Caki2 (cell line): ENCODE data around the gene NT5C1B. TPM values are rescaled to one million over a fixed set of nuclear protein-coding genes. Genes with fewer than 3 reads are reported as not detected.

Experiments
- DNase-seq: peaks from one replicate; pipeline ENCODE4 v3.0.0-alpha.2; 2015; ENCODE audit warnings: low read depth
- in situ Hi-C: cut with HindIII; loops from 2 replicates; pipeline ENCODE4 v1.10.0; 2016; ENCODE audit warnings: low sequenced_read_pairs, low pct_unique_long_range_greater_than_20kb, mixed read lengths
- total RNA-seq: library from RNA; depleted of rRNA; stranded (reverse); fragments of >200 nt; shearing (Covaris generic); gene quantifications from 2 replicates; pipeline ENCODE4 v1.2.3, GENCODE V29; 2014; ENCODE audit warnings: low replicate concordance

Gene NT5C1B
- total RNA-seq, 1 experiment from 2014 or later = not detected

DNA sequence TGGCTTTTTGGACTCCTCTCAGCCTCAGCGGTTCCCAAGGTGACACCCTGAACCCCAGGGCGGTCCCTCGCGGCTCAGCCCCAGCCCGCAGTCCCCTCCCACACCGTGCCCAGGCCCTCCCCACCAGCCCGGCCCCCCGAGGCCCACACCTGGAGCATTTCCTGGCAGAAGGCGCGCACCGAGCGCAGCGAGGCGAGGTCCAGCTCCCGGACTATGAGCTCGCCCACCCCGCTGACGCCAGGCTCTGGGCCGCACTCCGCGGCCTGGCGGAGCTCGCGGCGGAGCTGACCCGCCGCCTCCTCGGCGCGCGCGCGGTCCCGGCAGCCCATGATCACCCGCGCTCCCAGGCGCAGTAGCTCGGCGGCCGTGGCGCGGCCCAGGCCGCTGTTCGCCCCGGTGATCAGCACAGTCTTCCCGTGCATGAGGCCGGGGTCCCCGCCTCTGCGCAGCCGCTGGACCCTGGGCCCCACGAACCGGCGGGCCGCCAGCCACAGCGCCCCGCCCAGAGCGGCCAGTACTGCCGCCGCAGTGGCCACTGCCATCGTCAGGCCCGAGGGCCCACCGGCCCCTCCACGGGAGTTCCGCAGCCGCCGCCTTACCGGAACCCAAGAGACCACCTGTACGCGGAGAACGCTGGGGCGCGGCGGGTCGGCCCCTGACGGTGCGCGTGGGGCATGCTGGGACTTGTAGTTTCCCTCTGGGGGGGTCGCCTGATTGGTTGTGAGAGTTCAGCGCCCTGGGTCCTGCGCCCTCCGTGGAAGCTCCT lies 29.2 kb downstream of the NT5C1B start, which contains the start of gene RDH14:
TSS of gene RDH14 (minus strand) at position 623 of the 766 bp plus-strand sequence. CDS start at position 542, 81 bp downstream.
- peak; percentile 92 for DNase-seq
- in situ Hi-C loops = no loop called here

DNA sequence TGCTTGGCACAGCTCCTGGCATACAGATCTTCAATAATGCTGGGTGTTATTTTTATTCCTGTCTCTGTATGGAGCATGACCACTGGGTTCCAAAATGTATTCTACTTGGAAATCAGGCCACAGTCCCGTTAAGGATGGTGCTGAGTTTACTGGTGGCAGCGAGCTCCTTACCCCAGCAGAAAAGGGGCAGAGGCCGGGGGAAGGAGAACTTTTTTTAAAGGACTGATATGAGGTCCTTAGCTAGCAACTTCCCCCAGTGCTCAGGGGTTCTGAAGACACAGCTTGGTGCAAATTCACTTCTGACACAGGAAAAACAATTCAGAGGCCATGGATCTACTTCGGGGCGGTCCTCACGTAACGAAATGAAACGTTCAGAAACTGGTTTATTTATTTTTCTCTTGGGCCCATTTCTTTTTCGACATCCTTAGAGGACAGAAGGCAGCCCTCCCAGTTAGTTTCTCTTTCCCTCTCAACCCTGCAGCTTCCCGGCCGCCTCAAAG lies 29.8 kb downstream of the NT5C1B start:
- in situ Hi-C loops = no loop called here
- DNase-seq = no peak

DNA sequence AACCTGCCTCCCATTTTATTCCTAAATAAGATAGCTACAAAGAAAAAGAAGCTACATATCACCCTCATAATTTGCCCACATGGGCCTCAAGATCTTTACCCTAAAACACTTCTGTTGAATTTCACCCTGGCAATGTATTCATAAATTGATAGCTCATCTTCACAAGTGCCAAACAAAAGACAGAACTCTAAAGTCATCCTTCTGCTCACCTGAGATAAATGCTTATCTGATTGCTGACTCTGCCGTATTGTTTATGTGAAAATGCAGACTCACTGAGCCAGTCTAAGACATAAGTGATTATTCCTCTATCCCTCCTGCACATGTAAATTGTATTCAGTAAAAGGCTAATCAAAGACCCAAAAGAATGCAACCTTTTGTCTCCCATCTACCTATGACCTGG lies 30.9 kb downstream of the NT5C1B start:
- in situ Hi-C loops = no loop called here
- no peak for DNase-seq

DNA sequence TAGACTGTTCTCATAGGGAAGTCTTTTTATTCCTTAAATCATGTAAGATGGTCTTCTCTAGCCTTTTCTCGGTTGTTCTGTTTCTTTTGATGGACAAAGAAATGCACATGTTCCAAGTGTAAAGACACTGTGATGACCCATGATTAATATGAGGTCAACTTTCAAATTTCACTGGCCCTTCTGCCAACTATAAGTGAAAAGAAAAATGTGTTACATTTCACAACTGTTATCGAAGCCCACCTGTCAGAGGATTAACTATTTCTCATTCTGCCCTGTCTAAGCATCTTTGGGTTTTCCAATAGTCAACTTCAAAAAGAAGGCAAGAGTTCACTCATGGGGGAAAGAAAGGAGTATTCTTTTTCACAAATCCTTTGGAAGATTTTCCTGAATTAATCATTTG lies 32.2 kb downstream of the NT5C1B start:
- in situ Hi-C loops = no loop called here
- no peak for DNase-seq

DNA sequence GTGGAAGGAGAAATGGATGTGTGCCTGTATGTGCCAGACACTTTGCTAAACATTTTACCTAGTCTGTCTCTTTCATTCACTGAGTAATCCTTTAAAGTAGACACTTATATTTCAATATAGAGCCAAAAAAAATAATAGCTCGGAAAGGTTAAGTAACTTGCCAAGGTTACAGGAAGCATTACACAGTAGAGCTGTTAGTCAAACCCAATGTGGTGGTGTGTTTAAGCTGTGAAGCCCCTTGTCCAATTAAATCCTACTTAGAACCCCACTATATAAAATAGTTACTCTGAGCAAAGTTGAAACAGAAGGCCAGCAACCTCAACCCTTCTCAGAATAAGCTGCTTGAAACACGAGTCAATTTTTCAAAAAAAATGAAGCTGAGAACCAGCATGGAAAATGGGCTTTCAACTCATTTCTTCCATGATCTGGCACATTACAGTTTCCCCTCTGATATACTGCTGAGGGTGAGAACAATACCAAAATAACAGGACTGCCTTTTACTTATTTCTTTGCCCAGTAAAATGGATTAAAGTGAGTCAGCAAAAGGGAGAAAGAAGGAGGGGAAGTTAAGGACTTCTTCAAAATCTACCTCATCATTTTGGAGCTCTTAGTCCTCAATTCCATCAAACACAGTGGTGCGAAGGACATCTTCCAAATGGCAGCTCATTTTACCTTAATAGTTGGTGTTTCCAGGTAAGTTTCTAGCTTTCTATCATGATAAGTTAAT lies 36.9 kb downstream of the NT5C1B start:
- in situ Hi-C loops = no loop called here
- DNase-seq = no peak

DNA sequence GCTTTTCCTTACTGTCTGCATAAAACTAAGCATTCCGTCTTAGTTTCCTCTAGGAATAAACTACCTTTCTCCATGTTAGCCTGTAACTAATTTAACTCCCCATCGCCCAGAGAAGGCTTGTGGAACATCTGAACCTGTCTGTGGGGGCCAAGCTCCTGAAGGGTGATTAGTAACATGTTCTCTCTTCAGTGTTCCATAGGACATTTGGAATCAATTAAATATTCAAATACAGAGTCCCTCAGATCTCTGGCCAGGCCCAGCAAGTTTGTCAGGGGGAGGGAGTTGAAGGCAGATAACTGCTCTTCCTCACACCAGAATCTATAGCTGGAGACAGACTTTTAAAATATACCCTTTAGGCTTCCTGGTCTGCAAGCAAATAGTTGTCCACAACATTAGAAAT lies 37.7 kb downstream of the NT5C1B start:
- DNase-seq = no peak
- in situ Hi-C loops = no loop called here

DNA sequence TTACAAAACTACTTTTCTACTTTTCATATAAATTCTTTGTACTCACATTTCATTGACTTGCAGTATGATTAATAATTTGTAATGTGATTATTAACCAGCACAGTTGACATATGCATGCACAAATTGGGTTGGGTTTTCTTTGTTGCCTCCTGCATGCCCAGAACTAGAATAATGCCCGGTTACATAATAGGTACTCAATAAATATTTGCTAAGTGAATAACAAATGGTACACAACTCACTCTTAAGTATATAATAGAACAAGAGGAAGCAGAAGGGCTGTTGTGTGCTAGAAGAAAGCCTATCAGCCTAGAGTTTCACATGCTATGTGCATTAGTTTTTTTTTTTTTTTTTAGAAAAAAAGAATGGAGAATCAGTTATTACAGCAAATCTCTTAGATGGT lies 38.2 kb downstream of the NT5C1B start:
- in situ Hi-C loops = no loop called here
- DNase-seq = no peak

DNA sequence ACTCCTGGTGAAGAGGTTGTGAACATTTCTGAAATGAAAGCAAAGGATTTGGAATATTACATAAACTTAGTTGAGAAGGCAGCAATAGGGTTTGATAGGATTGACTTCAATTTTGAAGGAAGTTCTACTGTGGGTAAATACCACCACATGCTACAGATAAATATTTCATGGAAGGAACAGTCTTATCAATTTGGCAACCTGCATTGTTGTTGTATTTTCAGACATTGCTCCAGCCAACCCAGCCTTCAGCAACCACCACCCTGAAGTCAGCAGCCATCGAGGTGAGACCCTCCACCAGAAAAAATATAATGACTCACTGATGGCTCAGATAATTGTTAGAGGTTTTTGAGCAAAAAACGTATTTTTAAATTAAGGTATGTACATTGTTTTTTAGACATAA lies 38.9 kb downstream of the NT5C1B start:
- no peak for DNase-seq
- in situ Hi-C loops = no loop called here

DNA sequence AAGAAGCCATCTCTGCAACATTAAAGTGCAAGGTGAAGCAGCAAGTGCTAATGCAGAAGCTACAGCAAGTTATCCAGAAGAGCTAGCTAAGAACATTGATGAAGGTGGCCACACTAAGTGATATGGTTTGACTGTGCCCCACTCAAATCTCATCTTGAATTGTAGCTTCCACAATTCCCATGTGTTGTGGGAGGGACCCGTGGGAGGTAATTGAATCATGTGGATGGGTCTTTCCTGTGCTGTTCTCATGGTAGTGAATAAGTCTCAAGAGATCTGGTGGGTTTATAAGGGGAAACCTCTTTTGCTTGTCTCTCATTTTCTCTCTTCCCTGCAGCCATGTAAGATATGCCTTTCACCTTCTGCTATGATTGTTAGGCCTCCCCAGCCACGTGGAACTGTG lies 40.3 kb downstream of the NT5C1B start:
- no peak for DNase-seq
- in situ Hi-C loops = loop anchor here (25.0 kb wide), 1 partner anchor 1338 kb away; no protein-coding TSS in a partner anchor

DNA sequence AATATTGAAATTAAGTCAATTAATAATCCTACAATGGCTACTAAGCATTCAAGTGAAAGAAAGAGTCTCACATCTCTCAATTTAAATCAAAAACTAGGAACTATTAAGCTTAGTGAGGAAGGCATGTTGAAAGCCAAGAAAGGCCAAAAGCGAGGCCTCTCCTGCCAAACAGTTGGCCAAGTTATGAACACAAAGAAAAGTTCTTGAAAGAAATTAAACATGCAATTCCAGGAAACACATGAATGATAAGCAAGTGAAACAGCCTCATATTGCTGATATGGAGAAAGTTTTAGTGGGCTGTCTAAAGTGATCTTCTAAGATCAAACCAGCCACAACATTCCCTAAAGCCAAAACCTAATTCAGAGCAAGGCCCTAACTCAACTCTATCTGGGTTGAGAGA lies 40.7 kb downstream of the NT5C1B start:
- no peak for DNase-seq
- in situ Hi-C loops = loop anchor here (25.0 kb wide), 1 partner anchor 1339 kb away; no protein-coding TSS in a partner anchor

DNA sequence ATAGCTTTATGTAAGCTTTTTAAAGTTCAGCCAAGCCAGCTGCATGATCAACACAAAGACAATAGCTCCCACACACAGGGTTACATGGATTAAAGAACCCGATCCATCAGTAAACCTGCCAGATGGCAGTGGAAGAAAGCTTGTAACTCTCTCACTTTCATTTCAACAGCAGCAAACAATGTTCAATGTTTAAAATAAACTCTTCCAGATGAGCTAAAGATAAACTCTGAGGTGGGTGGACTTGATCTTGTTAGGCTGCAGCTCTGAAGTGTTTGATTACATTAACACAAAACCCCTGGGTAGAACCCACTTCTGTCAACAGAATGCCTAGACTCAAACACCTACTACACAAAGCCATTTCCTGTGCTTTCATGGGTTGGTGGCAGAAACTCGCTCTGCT lies 42.8 kb downstream of the NT5C1B start:
- in situ Hi-C loops = loop anchor here (25.0 kb wide), 1 partner anchor 1341 kb away; no protein-coding TSS in a partner anchor
- DNase-seq = no peak

DNA sequence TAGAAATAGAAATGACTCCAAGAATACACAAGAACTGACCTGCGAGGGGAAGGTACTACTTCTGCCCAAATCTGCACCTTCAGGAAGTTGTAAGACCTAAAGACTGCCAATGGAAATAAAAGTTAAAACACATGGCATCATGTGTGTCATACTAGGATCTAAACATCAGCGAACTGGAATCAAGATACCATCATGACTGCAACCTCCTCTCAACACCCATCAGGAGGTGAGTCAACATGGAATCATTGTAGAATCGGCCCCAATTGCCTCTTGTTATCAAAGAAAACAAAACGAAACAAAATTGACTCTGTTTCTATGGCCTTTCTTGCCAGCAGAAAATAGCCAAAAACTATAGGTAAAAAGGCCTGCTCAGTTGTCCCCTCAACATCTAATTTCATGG lies 44.0 kb downstream of the NT5C1B start:
- in situ Hi-C loops = loop anchor here (25.0 kb wide), 1 partner anchor 1342 kb away; no protein-coding TSS in a partner anchor
- DNase-seq = no peak

DNA sequence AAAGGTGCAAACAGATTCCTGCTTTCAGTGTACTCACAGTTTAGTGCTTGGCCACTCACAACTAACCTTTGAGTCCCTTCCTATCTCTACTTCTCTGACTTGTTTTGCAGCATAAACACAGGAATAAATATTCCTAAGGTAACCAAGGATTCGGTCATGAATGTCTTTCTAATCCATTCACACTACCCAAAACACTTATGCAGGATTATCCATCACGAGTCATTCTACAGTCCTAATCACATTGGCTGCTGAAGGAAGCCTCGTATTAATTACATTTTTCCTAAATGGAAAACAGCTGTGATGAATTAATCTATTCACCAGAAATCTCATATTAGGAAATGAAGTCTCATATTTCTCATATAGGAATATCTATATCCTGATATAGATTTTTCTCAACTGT lies 45.2 kb downstream of the NT5C1B start:
- DNase-seq = no peak
- in situ Hi-C loops = loop anchor here (25.0 kb wide), 1 partner anchor 1343 kb away; no protein-coding TSS in a partner anchor

DNA sequence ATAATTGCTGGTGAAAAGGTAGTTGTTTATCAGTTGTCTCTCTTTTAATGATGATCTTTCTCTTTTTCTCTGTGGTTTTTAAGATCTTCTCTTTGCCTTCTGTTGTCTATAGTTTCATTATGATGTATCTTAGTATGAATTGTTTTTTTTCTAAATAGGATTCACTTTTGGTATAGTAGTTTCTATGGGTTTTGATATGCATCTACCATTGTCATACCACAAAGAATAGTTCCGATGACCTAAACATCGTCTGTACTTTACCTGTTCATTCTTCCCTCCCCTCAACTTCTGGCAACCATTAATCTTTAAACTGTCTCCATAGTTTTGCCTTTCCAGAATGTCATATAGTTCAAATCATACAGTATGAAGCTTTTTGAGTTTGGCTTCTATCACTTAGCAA lies 48.5 kb downstream of the NT5C1B start:
- no peak for DNase-seq
- in situ Hi-C loops = loop anchor here (25.0 kb wide), 1 partner anchor 1346 kb away; no protein-coding TSS in a partner anchor

DNA sequence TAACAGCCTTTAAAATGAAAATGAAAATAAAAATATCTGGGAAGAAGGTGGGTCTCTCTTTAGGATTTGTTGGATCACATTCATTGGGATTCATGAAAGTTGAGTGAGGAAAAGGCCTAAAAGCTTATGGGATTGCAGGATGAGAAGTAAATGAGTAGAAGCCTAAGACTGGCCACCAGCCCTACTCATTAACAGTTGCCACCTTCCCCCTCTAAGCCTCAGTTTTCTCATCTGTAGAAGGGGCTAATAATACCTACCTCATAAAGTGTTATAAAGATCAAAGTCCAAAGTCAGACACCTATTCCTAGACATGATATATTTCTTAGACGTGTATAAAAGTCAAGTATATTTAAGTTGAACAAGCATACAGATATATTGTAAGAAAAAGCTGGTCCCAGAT lies 52.7 kb downstream of the NT5C1B start:
- no peak for DNase-seq
- in situ Hi-C loops = loop anchor here (25.0 kb wide), 1 partner anchor 1351 kb away; no protein-coding TSS in a partner anchor

DNA sequence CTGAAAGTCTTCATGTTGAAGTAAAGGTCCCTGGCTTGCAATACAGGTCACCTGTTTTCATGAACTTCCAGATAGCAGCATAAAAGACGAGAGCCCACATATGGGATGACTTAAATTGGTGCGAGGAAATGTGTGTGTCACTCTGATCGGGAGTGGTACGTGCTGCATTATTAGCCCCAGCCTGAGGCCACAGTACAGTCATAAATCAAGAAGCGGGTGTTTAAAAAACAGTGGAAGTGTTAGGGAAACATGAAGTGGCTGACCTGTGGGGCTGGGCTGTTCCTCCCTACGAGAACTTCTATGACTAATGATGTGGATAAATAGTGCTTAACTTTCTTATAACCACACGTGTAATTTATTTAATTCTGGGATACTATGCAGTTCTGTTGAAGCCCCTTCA lies 53.3 kb downstream of the NT5C1B start:
- no peak for DNase-seq
- in situ Hi-C loops = loop anchor here (25.0 kb wide), 1 partner anchor 1351 kb away; no protein-coding TSS in a partner anchor

DNA sequence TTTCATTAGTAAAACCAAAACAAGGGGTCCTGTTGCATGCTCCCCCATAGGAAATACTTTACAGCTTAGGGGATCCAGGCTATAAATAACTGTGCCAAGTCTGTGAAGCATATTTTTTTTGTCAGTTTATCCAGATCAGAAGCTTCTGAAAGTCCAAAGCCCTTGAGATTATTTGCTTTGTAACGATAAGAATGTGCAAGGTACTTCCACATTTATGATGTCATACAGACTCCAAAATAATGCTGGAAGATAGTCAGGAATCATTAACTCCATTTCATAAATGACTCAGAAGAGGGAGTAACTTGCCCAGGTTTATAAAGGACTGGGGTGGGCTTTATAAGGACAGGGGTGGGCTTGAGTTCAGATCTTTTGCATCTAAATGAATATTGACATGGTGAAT lies 58.2 kb downstream of the NT5C1B start:
- in situ Hi-C loops = loop anchor here (25.0 kb wide), 1 partner anchor 1356 kb away; no protein-coding TSS in a partner anchor
- no peak for DNase-seq

DNA sequence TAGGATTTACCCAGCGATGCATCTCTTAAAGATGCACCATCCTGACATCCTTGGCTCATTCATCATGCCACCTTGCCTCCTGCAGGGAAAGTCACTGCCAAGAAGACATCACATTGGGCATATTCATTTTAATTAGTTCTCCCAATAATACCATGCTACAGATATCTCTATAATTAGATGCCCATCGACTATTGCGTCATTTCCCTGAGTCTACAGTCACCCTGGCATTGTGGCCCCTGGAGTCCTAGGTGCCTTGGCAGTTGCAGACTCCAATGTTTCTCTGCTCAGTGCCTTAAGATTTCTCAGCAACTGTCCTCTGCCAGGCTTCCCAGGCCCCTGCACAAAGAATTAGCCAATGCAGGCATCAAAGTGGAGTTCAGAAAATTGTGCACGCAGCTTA lies 61.5 kb downstream of the NT5C1B start:
- no peak for DNase-seq
- in situ Hi-C loops = loop anchor here (25.0 kb wide), 1 partner anchor 1359 kb away; no protein-coding TSS in a partner anchor

DNA sequence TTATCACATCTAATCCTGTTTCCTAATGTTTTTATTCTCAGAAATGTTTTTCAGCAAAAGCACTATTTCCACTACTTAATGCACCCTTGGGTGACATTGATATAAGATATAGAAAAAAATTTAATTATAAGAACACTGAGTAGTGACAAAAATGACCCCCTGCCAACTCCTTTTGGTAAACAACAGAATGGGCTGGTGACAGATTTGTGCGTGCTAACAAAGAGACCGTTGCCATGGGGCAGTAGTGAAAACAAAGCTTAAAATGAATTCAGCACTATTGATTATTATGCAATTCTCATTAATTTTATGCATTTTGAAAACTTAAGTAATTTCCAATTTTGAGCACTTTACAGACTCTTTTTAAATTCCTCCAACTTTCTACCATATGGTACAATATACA lies 62.0 kb downstream of the NT5C1B start:
- in situ Hi-C loops = loop anchor here (25.0 kb wide), 1 partner anchor 1360 kb away; no protein-coding TSS in a partner anchor
- DNase-seq = no peak
